Heart left ventricle (tissue), 13 donors: Measurements from ENCODE around the gene SPRR3.

Experiments used
- CTCF ChIP-seq, 12 donors: fragments of 200-600 bp; sonication (generic) in 4 of 12; IDR thresholded peaks; one replicate each; pipeline versions ENCODE4 v1.5.0 to v1.8.0; 2018 to 2022; ENCODE audit warnings: antibody characterized with exemption in 12 of 12, mild to moderate bottlenecking in 5 of 12
- POLR2A ChIP-seq, 2 donors: fragments of 450-650 bp; IDR thresholded peaks; one replicate each; pipeline ENCODE4 v1.6.1; 2017; ENCODE audit warnings: antibody characterized with exemption in 2 of 2, mild to moderate bottlenecking in 2 of 2, moderate library complexity in 2 of 2
- donor health status: ischemic (EF 13 %, LVEDD 7.1; RV severe dilation, severe dysfunction).
- donor health status: DM: no; HTN: yes; CAD: no.
- donor health status: DM: no; HTN: no; CAD: no.
- donor health status: ischemic (EF 25% LVEDD 6.9; RV normal size, moderate dysfunction).
- donor health status: ischemic (EF 25% LVEDD 5.7; RV mildly dilated, moderate dysfunction).
- donor health status: ischemic (EF 35%, LVEDD 5.7; RV mildly dilated, moderate dysfunction).
- donor health status: nonischemic (EF 11% LVEDD 7.7; RV severe dilation, severe dysfunction).
- donor health status: DM: yes; HTN: yes; CAD: no.
- donor health status: PGD.
- donor health status: ischemic (EF 29% LVEDD 5.4; RV normal size, mild dysfunction).
- donor health status: nonischemic (EF 23%, LVEDD 6.1; RV moderate dilation, normal function).

DNA sequence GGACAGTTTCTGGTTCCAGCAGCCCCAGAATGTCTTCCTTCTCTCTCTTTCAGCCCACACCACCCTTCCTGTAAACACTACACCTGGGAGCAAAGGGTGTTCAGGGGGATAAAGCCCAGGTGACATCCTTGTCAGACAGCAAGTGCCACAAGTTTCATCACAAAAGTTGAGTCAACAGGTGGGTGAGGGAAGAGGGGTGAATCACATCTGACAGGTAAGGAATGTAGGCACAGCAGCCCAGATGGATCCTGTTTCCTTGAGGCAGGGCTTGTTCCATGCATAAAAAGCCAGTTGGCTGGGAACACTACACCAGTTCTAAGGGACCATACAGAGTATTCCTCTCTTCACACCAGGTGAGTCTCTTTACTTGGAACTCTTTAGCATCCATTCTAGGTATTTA, 29.3 kb downstream of the SPRR3 start, which contains the start of gene SPRR1B:
- TF ChIP-seq POLR2A (IDR thresholded peaks at IDR 0.05) = no peak
- TF ChIP-seq CTCF (IDR thresholded peaks at IDR 0.05) = no peak
